Cardiac muscle cell (in vitro differentiated cells and primary cell): ENCODE measurements around the gene TLR10. TPM values are rescaled to one million over a fixed set of nuclear protein-coding genes. Genes with fewer than 3 reads are reported as not detected.

Experiments used
- DNase-seq, 2 donors: peaks; one replicate each; pipeline versions ENCODE4 v3.0.0 to v3.0.0-alpha.2; 2010 to 2017; ENCODE audit warnings: low read depth in 1 of 2, low spot score in 1 of 2
- H3K27ac ChIP-seq: fragments of 200-600 bp; sonication (generic); 2 replicates; pipeline ENCODE4 v1.5.1; 2016
- H3K27me3 ChIP-seq: fragments of 200-600 bp; sonication (generic); 2 replicates; pipeline ENCODE4 v1.6.0; 2016; ENCODE audit warnings: control low read depth
- H3K36me3 ChIP-seq: fragments of 200-600 bp; sonication (generic); 2 replicates; pipeline ENCODE4 v1.5.1; 2016; ENCODE audit warnings: control low read depth
- H3K4me1 ChIP-seq: fragments of 200-600 bp; sonication (generic); 2 replicates; pipeline ENCODE4 v1.8.1; 2017; ENCODE audit warnings: low read depth, mild to moderate bottlenecking, mixed run types
- H3K4me3 ChIP-seq: fragments of 200-600 bp; sonication (generic); 2 replicates; pipeline ENCODE4 v1.5.1; 2016; ENCODE audit warnings: mild to moderate bottlenecking
- H3K9me3 ChIP-seq: fragments of 200-600 bp; sonication (generic); 2 replicates; pipeline ENCODE4 v1.5.1; 2017; ENCODE audit warnings: low read depth, mild to moderate bottlenecking, control low read depth
- CTCF ChIP-seq: IDR thresholded peaks from 2 replicates; pipeline ENCODE4 v1.5.1; 2012; ENCODE audit warnings: low read depth, mild to moderate bottlenecking, low read length
- polyA plus RNA-seq: library from polyadenylated mRNA; unstranded; fragments of >200 nt; fragmentation: Nextera tagmentation; extraction: Ambion mirVana; gene quantifications from 2 replicates; pipeline ENCODE4 v1.2.1, GENCODE V29; 2016
- total RNA-seq: library from RNA; depleted of rRNA; stranded (reverse); fragments of >200 nt; gene quantifications from 2 replicates; pipeline ENCODE4 v1.2.3, GENCODE V29; 2016

TLR10 gene
- total and polyA plus RNA-seq, 2 experiments from 2014 or later = not detected

DNA sequence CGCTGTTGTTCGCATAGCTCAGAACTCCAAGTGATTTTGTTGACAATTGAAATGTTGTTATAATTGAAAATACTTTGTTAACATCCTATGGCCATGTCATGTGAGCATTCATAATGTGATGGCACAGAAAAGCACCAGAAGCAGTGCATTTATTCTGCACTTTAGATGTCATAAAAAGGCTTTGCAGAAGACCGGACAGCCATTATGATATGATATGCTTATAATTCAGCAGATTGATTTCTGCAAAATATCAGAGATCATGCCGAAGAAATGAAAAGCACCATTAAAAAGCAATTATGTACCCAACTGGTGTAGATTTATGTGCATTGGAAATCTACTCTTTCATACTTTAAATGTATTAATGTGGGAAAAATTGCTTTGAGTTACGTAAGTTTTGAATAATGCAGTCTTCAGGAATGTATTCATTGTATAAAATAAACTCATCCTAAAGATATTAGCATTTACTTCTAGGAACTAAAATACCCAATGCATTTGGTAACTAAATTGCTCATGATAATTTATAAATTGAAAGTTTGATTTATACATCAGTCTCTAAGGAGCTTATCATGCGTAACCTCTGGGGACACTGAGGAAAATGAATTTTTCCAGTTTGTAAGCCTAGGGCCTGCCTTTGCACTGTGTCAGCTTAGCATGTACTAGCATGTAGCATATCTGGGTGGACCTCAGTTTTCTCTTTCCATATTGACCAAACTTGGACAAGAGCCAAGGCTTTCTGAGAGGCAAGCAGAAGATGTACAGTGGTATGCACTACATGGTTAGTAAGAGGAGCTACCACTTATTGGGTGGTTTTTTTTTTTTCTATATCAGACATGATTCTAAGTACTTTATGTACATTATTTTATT, 43.6 kb downstream of the TLR10 start:
- Histone ChIP-seq H3K27ac (no peak overlapping the region), H3K36me3 (no peaks in the 10 kb centered on the region)
- TF ChIP-seq CTCF = no peak

GRCh38 chr4:38735870-38736269, 46.9 kb downstream of the TLR10 start:
- H3K36me3 ChIP-seq = no peaks in the 10 kb centered on the region
- no peaks in the 10 kb centered on the region for H3K4me1 ChIP-seq
- H3K9me3 ChIP-seq = no peaks in the 10 kb centered on the region
- no peak overlapping the region for H3K27ac ChIP-seq
- no peak overlapping the region for H3K4me3 ChIP-seq
- no peaks in the 10 kb centered on the region for H3K27me3 ChIP-seq
- TF ChIP-seq CTCF = no peak
- no peak for DNase-seq

More for the DNA sequence above, 43.6 kb downstream of the TLR10 start:
- no peaks in the 10 kb centered on the region for H3K27me3 ChIP-seq
- H3K4me3 ChIP-seq = no peak overlapping the region
- no peaks in the 10 kb centered on the region for H3K4me1 ChIP-seq
- DNase-seq = no peak
- no peaks in the 10 kb centered on the region for H3K9me3 ChIP-seq

GRCh38 chr4:38734911-38735310, 47.9 kb downstream of the TLR10 start:
- no peaks in the 10 kb centered on the region for H3K9me3 ChIP-seq
- no peaks in the 10 kb centered on the region for H3K27me3 ChIP-seq
- H3K36me3 ChIP-seq = no peaks in the 10 kb centered on the region
- no peak overlapping the region for H3K4me3 ChIP-seq
- no peak for DNase-seq
- no peak overlapping the region for H3K27ac ChIP-seq
- no peak for TF ChIP-seq CTCF
- H3K4me1 ChIP-seq = no peaks in the 10 kb centered on the region

GRCh38 chr4:38734446-38734845, 48.3 kb downstream of the TLR10 start:
- H3K27me3 ChIP-seq = no peaks in the 10 kb centered on the region
- TF ChIP-seq CTCF = no peak

GRCh38 chr4:38733663-38734062, 49.1 kb downstream of the TLR10 start:
- Histone ChIP-seq H3K4me3 (no peak overlapping the region), H3K36me3 (no peaks in the 10 kb centered on the region), H3K27ac (no peak overlapping the region), H3K9me3 (no peaks in the 10 kb centered on the region), H3K4me1 (no peaks in the 10 kb centered on the region), H3K27me3 (no peaks in the 10 kb centered on the region)
- no peak for TF ChIP-seq CTCF
- no peak for DNase-seq

More at GRCh38 chr4:38734446-38734845, 48.3 kb downstream of the TLR10 start:
- H3K27ac ChIP-seq = no peak overlapping the region
- DNase-seq = no peak
- no peaks in the 10 kb centered on the region for H3K36me3 ChIP-seq
- H3K4me1 ChIP-seq = no peaks in the 10 kb centered on the region
- no peaks in the 10 kb centered on the region for H3K9me3 ChIP-seq
- no peak overlapping the region for H3K4me3 ChIP-seq
